Retinal pigment epithelial cell (primary cell): ENCODE data around the gene PSMD4.
"Not testable (repeated sequence)": the region's sequence is repeated elsewhere in the genome, so short reads cannot be mapped to it uniquely, and the experiment has no call there.

Source experiments
- DNase-seq: peaks from one replicate; pipeline ENCODE4 v3.0.0-alpha.2; 2010; ENCODE audit warnings: low read depth
- H3K4me3 ChIP-seq: 2 replicates; pipeline ENCODE4 v1.5.1; 2011; ENCODE audit warnings: mild to moderate bottlenecking, low read length, control low read depth, moderate library complexity
- TF ChIP-seq, protein P1 (sequence below): conservative IDR thresholded peaks from 2 replicates; pipeline ENCODE4 v1.5.1; 2011; ENCODE audit warnings: low read depth, low read length, control low read depth, inconsistent platforms

Gene PSMD4

DNA sequence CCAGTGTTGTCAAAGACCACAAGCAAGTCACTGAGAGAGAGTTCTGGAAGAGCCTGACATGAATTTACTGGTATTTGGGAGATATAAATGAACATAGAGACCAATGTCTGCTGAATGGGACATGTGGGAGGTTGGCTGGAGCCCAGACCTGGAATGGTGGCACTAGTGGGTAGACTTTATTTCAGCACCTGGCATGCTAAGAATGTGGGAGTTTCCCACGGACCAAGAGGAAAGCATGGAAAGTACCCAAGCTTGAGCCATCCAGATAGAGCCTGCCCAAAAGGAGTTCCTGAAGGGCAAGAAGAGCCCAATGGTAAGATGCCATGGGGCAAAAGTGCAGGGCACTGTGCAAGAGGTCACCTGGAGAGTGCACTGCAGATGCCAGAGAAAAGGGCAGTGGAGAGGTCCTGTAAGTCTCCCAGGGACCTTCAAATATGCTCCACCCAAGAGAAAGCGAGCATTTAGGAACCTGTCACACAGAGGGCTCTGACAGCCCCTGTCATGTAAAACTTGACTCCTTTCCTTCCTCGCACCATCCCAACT is 19.5 kb downstream of the PSMD4 start:
- H3K4me3 ChIP-seq = no peak overlapping the region
- TF ChIP-seq, protein P1, sequence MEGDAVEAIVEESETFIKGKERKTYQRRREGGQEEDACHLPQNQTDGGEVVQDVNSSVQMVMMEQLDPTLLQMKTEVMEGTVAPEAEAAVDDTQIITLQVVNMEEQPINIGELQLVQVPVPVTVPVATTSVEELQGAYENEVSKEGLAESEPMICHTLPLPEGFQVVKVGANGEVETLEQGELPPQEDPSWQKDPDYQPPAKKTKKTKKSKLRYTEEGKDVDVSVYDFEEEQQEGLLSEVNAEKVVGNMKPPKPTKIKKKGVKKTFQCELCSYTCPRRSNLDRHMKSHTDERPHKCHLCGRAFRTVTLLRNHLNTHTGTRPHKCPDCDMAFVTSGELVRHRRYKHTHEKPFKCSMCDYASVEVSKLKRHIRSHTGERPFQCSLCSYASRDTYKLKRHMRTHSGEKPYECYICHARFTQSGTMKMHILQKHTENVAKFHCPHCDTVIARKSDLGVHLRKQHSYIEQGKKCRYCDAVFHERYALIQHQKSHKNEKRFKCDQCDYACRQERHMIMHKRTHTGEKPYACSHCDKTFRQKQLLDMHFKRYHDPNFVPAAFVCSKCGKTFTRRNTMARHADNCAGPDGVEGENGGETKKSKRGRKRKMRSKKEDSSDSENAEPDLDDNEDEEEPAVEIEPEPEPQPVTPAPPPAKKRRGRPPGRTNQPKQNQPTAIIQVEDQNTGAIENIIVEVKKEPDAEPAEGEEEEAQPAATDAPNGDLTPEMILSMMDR = no peak
- no peak for DNase-seq

- not testable (repeated sequence) for DNase-seq, H3K4me3 ChIP-seq
These were observed 20.8 kb downstream of the PSMD4 start for GRCh38 chr1:151275341-151275740.

GRCh38 chr1:151277249-151277648 is 22.7 kb downstream of the PSMD4 start:
- no peak for DNase-seq
- H3K4me3 ChIP-seq = no peak overlapping the region
- TF ChIP-seq, protein P1 = no peak

DNA sequence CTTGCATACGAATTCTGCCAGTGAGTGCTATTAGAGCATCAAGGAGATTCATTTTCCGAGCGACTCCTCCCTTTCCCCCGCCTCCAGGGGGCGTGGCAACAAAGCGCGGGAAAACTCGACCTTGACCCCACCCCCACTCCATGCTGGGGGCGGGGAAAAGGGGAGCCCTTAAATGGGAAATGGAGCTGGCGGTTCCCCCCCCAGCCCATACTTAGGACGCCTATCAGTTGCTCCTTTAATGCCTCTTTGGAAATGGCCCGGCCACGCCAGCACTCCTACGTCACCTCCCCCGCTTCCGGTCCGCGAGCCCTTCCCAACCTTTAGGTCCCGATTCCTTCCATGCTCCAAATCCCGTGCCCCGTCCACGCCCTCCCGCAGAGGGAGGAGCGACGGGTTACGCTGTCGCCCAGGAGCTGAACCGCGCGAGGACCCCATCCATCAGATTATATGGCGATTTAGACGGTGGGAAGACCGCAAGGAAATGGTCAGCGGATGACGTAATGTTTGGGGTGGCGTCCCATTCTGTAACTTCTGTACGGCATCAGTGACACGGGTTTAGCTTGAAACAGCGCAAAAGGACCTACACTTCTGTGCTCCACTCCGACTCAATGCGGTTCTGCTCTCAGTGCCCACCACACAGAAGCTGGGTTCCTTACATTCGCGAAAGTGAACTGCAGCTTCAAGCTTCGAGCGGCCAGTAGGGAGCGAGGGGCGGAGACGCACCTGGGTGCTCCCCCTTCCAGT is 26.9 kb downstream of the PSMD4 start:
- TF ChIP-seq, protein P1 = peak; percentile 13
- peak; percentile 88 for DNase-seq
- H3K4me3 ChIP-seq = peak overlapping the region; percentile 66

DNA sequence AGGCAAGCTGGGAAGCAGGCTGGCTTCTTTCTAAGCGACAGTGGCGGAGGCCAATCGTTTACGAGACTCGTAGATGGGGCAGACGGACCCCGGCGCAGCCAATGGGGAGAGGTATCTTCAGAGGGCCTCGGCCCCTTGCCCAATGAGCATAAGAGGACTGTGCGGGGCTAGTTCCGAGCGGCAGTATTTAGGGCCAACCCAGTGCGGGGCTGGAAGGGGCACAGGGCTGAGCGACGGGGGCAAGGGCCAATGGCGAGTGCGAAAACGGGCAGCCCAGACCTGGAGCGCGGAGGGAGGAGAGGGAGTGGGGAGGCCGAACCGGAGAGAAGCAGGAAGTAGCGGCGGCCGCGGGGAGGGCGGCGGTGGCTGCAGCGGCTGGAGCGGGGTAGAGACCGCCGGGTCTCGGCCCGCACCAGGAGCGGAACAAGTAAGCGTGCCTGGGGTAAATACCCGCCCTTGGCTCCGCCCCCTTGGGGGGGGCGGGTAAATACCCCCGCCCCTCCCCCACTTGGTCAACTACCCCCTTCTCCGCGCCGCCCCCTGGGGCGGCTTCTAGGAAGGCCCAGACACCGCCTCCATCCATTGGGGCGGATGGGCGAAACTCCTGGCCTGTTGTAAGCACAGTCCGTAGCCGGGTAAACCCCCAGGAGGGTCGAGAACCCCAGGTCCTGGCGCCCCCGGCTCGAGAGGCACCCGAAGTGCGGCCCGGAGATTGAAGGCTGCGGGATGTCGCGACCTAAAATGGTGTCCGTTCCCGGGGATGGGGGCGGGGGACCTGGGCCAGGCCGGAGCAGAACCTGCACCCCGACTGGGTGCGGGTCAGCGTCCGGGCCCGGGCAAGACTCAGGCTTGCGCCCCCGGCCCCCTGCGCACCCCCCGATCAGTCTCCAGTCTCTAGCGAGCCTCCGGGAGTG is 27.7 kb downstream of the PSMD4 start, which contains the start of gene ZNF687:
ZNF687 (plus strand) TSS at position 331 of the 914 bp plus-strand sequence. CDS start 3,993 bp downstream, outside the sequence.
- H3K4me3 ChIP-seq = peak within 1 kb of the TSS; percentile 88
- TF ChIP-seq, protein P1 = peak; percentile 3
- peak; percentile 100 for DNase-seq

DNA sequence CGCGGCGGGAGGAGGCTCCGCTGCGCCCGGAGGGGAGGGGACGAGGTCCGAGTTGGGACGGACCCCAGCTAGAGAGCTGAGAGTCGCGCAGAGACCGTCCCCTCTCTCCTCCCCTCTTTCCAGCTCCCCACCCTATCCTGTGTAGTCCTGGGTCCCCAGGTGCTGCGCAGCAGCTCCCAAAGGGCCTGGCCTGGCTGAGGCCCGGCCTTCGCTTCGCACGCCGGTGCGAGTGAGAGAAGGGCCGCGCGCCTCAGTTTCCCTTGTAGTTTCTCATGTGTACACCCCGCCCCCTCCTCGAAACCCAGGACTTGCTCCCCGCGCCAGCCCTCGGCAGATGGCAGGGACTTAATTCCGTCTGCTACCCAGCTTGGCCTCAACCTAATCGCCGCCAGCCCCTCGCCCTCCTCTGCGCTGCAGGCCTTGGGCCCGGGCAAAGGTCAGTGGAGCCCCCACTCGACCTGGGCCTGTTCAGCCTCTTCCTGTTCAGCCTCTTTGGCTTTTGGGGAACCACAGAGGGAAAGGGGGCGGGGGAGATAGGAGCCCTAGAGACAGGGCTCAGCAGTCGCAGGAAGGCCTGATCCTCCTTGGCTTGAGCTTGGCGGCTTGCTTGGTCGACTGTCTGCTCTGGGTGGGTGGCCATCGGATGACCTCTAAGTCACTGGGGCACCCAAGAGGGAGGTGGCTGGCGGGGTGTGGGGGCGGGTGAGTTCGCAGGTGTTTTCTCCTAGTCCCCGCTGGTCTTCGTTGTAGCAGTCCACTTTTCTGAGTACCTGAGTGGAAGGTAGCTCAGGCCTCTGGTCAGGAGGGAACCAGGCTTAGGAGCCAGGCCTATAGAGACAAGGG is 28.6 kb downstream of the PSMD4 start:
- H3K4me3 ChIP-seq = peak overlapping the region; percentile 88
- DNase-seq = no peak
- TF ChIP-seq, protein P1 = no peak

GRCh38 chr1:151284013-151284577 is 29.6 kb downstream of the PSMD4 start:
- H3K4me3 ChIP-seq = peak overlapping the region; percentile 88
- TF ChIP-seq, protein P1 = no peak
- DNase-seq = no peak
